ENCODE measurements around the gene PTPRN. TPM values are rescaled to one million over a fixed set of nuclear protein-coding genes. Genes with fewer than 3 reads are reported as not detected.

The PTPRN gene
- total and polyA plus RNA-seq, 2 of the 8 experiments (the other 6 are each of a cell fraction or from before 2014, with no cell fraction given): 5.4 to 8.2 TPM

- TF ChIP-seq GABPA (IDR thresholded peaks at IDR 0.05; ENCODE audit: borderline replicate concordance, insufficient read depth, low read length) (no peak), SUZ12 (IDR thresholded peaks at IDR 0.05; ENCODE audit: low read length) (no peak), TBP (IDR thresholded peaks at IDR 0.05; ENCODE audit: low read depth, low read length) (no peak)
These were observed 19.5 kb downstream of the PTPRN start (continued) for GRCh38 chr2:219289537-219290361.
